Midbrain (tissue), 1 donor: ENCODE data around the gene PLAAT5.
"Not testable (repeated sequence)": the region's sequence is repeated elsewhere in the genome, so short reads cannot be mapped to it uniquely, and the experiment has no call there.

Experiments used
- DNase-seq: peaks from one replicate; lab custom pipeline; 2025; lab: John Stamatoyannopoulos, UW

PLAAT5 gene

GRCh38 chr11:63480039-63480438 lies 10.9 kb downstream of the PLAAT5 start:
- no peak for DNase-seq

DNA sequence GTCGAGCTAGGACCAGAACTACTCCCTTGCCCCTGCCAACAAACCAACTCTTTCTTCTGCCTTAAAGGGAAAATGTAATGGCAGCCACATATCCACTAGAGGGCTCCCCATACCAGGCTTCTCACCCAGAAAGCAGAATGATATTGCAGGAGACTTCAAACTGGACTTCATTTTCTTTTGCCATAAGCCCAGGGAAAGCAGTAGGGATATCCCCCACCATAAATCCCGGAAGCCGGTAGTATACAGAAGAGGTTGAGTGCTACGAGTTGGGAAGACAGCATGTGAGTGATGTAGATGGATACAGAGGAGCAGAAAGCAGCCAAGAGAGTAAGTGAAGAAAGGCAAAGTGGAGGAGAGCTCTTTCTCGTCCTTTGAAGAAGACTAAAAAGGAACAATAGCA lies 12.1 kb downstream of the PLAAT5 start:
- DNase-seq: peak; percentile 86

- no peak for DNase-seq
Observed at GRCh38 chr11:63476618-63477017, 14.3 kb downstream of the PLAAT5 start.

DNA sequence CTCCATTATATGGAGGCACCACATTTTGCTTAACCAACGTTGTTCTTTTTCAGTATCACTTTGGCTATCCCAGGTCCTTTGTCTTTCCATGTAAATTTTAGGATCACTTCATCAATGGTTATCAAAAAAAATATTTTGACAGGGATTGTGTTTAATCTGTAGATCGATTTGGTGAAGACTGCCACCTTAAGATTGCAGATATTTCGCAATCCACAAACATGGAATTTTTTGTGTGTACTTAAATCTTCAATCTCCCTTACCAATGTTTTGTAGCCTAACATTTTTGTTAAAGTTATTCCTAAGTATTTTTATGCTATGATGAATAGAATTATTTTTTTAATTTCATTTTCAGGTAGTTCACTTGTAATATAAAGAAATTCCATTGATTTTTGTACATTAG lies 18.6 kb downstream of the PLAAT5 start:
- no peak for DNase-seq

DNA sequence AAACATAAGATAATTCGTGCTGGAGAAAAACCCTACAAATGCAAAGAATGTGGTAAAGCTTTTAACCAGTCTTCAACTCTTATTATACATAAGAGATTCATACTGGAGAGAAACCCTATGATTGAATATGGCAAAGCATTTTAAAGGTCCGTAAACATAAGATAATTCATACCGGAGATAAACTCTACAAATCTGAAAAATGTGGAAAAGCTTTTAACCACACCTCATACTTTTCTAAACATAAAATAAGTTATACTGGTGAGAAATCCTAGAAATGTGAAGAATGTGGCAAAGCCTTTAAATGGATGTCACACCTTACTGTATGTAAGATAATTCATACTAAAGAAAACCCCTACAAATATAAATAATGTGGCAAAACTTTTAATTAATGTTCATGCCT lies 20.7 kb downstream of the PLAAT5 start:
- DNase-seq: no peak

GRCh38 chr11:63462137-63462536 lies 28.8 kb downstream of the PLAAT5 start:
- no peak for DNase-seq

DNA sequence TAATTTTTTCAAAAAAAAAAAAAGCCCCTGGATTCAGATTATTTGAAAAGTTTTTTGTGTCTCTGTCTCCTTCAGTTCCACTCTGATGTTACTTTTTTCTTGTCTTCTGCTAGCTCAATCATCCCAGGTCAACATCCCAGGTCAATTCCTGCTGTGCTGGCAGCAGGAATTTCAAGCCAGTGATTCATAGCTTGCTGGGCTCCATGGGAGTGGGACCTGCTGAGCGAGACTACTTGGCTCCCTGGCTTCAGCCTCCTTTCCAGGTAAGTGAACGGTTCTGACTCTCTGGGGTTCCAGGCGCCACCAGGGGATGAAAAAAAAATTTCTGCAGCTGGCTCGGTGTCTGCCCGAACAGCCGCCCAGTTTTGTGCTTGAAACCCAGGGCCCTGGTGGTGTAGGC lies 31.4 kb downstream of the PLAAT5 start:
- no peak for DNase-seq

DNA sequence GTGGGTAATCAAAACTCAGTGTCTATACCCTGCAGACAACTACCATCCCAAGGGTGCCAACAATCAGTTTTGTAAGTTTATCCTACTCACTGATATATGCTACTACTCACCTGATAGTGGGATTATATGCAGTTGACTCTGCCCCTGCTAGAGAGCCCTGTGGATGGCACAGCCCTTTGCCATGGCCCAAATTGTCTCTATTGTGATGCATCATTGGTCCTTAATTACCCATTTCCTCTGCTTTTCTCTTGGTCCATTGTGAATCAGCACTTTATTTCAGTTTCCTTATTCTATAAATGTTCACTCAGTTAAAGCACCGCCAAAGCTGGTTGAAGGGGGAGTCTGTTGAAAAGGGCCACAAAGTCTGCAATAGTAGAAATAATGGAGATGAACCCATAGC lies 42.3 kb downstream of the PLAAT5 start:
- no peak for DNase-seq

- DNase-seq: no peak
Observed at GRCh38 chr11:63445720-63446119, 45.2 kb downstream of the PLAAT5 start.

GRCh38 chr11:63445118-63445517 lies 45.8 kb downstream of the PLAAT5 start:
- DNase-seq: no peak

DNA sequence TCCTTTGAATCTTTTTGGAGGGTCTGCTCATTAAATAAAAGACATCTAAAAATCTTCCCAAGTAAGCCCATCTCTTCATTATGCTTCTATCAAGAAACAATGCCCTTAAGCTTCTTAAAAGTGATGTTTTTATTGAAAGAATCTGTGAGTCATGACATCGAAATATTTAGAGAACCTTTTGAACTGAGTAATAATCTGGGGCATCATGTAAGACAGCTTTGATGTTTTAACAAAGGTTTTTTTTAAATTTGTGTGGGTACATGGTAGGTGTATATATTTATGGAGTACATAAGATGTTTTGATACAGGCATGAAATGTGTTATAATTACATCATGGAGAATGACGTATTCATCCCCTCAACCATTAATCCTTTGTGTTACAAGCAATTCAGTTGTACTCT lies 46.8 kb downstream of the PLAAT5 start:
- no peak for DNase-seq

GRCh38 chr11:63443714-63444113 lies 47.3 kb downstream of the PLAAT5 start:
- no peak for DNase-seq

GRCh38 chr11:63435831-63436230 lies 55.1 kb downstream of the PLAAT5 start:
- DNase-seq: not testable (repeated sequence)

GRCh38 chr11:63435351-63435750 lies 55.6 kb downstream of the PLAAT5 start:
- DNase-seq: not testable (repeated sequence)

GRCh38 chr11:63430731-63431130 lies 60.2 kb downstream of the PLAAT5 start:
- DNase-seq: not testable (repeated sequence)

DNA sequence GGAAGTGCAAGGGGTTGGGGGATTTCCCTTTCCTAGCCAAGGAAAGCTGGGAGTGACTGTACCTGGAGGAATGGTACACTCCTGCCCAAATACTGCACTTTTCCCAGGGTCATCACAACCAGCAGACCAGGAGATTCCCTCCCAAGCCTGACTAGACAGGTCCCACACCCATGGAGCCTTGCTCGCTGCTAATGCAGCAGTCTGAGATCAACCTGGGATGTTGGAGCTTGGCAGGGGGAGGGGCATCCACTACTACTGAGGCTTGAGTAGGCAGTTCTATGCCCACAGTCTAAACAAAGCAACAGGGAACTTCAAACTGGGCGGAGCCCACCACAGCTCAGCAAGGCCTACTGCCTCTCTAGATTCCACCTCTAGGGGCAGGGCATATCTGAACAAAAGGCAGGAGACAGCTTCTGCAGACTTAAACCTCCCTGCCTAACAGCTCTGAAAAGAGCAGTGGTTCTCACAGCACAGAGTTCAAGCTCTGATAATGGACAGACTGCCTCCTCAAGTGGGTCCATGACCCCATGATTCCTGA lies 62.9 kb downstream of the PLAAT5 start:
- no peak for DNase-seq

- no peak for DNase-seq
Observed at GRCh38 chr11:63417174-63417852, 73.7 kb downstream of the PLAAT5 start.
